ENCODE data around the gene CEP128.

- TF ChIP-seq, protein P1, sequence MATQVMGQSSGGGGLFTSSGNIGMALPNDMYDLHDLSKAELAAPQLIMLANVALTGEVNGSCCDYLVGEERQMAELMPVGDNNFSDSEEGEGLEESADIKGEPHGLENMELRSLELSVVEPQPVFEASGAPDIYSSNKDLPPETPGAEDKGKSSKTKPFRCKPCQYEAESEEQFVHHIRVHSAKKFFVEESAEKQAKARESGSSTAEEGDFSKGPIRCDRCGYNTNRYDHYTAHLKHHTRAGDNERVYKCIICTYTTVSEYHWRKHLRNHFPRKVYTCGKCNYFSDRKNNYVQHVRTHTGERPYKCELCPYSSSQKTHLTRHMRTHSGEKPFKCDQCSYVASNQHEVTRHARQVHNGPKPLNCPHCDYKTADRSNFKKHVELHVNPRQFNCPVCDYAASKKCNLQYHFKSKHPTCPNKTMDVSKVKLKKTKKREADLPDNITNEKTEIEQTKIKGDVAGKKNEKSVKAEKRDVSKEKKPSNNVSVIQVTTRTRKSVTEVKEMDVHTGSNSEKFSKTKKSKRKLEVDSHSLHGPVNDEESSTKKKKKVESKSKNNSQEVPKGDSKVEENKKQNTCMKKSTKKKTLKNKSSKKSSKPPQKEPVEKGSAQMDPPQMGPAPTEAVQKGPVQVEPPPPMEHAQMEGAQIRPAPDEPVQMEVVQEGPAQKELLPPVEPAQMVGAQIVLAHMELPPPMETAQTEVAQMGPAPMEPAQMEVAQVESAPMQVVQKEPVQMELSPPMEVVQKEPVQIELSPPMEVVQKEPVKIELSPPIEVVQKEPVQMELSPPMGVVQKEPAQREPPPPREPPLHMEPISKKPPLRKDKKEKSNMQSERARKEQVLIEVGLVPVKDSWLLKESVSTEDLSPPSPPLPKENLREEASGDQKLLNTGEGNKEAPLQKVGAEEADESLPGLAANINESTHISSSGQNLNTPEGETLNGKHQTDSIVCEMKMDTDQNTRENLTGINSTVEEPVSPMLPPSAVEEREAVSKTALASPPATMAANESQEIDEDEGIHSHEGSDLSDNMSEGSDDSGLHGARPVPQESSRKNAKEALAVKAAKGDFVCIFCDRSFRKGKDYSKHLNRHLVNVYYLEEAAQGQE (IDR thresholded peaks at IDR 0.05; ENCODE audit: unreplicated experiment): no peak
- TF ChIP-seq POLR2AphosphoS5 (IDR thresholded peaks at IDR 0.05; ENCODE audit: low read depth) (no peak), CTCF (conservative IDR thresholded peaks at IDR 0.05; ENCODE audit: low read depth in 2 of 2) (no peak), ZNF462 (CRISPR knock-in tag; IDR thresholded peaks at IDR 0.05) (no peak)
Measured at GRCh38 chr14:80570930-80571298, 370.6 kb downstream of the CEP128 start.
